HG03342 (cell line): Measurements from ENCODE around the gene USP5.
A peak's percentile ranks its signal among the peaks of the same experiment; 100 is the strongest.

ENCODE experiments used
- ATAC-seq: cut with Tn5 transposase; IDR thresholded peaks from one replicate; pipeline ENCODE4 v1.9.1; 2021; ENCODE audit warnings: mild to moderate bottlenecking, moderate library complexity; ENCODE audit not compliant: unreplicated experiment

The USP5 gene

DNA sequence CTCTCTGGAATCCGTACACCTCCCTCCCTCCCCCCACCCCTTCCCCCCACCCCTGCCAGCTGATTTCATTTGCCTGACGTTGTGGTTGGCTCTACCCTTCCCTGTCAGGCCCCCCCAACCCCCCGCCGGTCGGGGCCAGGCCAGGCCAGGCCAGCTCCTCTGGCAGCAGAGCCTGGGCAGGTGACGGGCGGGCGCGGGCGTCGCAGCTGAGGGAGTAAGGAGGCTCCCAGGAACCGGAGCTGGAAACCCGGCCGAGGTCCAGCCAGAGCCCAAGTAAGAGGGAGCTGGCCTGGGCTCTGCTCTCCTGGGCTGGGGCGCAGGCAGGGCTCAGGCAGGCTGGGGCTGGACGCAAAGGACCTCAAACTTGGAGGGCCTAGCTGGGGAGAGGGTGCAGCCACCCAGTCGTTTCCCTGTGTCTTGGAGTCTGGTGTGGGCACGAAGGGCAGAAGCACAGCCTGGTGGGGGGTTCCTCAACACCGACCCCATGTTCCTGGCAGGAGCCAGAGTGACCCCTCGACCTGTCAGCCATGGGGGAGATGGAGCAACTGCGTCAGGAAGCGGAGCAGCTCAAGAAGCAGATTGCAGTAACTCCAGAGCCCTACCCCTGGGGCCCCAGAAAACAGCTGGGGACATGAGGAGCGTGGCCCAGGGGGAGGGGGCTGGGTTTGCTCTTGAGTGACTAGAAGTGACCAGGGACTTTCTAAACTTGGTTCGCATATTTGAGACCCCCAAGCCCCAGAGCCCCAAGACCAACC, 11.0 kb upstream of the USP5 start, which contains the start of gene GNB3:
Gene GNB3 (plus strand): TSS at position 165 of the 755 bp plus-strand sequence. CDS start 363 bp downstream, at position 528.
- ATAC-seq: no peak

DNA sequence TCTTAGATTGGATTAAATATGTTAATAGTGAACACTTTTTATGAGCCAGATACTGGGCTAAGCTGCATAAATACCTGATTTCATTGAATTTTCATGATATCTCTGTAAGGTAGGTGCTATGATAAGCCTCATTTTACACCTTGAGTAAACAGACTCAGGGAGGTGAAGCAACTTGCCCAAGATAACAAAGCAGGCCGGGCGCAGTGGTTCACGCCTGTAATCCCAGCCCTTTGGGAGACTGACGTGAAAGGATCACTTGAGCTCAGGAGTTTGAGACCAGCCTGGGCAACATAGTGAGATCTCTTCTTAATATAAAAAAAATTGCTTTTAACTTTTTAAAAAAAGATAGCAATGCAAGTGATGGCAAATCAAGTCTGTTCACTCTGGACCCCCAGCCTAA, 9.9 kb upstream of the USP5 start:
- ATAC-seq: no peak

DNA sequence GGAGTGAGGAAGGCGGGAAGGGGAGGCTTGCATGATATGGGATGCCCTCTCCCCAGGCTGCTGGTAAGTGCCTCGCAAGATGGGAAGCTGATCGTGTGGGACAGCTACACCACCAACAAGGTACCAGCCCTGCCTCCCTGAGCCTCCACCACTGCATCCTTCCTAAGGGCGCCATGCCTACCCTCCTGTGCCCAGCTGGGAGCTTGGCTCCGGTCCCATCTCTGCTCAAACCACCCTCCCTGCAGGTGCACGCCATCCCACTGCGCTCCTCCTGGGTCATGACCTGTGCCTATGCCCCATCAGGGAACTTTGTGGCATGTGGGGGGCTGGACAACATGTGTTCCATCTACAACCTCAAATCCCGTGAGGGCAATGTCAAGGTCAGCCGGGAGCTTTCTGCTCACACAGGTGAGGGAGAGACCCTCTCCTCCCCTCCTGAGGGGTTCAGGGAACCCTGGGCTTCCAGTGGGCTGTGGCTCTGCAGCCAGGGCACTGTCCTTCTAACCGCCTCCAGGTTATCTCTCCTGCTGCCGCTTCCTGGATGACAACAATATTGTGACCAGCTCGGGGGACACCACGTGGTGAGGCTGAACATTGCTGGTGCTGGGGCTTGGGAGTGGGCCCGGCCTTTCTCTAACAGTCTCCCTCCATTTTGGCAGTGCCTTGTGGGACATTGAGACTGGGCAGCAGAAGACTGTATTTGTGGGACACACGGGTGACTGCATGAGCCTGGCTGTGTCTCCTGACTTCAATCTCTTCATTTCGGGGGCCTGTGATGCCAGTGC, 8.6 kb upstream of the USP5 start:
- ATAC-seq: no peak

DNA sequence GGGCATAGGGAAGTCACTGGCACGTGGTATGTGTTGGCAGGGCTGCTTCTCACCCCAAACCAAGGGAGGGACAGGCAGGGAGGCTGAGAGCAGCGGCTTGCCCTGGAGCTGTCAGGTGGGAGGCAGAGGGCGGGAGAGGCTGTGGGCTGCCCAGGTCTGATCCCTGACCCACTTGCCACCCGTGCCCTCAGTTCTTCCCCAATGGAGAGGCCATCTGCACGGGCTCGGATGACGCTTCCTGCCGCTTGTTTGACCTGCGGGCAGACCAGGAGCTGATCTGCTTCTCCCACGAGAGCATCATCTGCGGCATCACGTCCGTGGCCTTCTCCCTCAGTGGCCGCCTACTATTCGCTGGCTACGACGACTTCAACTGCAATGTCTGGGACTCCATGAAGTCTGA, 6.6 kb upstream of the USP5 start:
- no peak for ATAC-seq

DNA sequence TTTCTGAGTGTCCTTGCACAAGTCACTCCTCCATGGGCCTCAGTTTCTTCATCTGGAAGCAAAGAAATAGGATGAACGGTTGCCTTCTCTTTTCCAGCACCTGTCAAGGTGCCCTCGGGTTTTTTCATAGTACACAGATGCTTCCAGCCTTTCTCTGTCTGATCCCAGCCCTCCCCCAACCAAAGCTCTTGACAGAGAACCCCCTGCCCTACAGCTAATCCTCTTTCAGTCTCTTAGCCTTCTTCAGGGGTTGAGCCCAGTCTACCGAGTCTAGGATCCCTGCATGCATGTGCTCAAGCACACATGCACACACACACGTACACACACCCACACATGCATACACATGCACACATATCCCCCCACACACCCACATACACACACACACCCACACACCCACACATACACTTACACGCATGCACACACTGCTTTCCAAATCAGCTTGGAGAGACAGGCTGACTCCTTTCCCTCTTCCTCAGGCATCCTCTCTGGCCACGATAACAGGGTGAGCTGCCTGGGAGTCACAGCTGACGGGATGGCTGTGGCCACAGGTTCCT, 5.6 kb upstream of the USP5 start:
- no peak for ATAC-seq

DNA sequence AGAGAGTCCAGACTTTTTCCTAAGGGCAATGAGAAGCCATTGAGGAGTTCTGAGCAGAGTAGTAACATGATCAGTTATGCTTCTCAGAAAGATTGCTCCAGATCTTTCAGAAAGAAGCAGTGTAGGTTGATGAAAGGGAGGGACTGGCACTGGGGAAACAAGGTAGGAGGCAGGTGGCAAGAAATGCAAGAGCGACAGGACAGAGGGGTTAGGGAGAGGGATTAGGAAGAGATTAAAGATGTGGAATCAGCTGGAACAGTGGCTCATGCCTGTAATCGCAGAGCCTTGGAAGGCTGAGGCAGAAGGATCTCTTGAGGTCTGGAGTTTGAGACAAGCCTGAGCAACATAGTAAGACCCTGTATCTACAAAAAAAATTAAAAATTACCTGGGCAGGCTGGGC, 4.3 kb upstream of the USP5 start:
- ATAC-seq: no peak

DNA sequence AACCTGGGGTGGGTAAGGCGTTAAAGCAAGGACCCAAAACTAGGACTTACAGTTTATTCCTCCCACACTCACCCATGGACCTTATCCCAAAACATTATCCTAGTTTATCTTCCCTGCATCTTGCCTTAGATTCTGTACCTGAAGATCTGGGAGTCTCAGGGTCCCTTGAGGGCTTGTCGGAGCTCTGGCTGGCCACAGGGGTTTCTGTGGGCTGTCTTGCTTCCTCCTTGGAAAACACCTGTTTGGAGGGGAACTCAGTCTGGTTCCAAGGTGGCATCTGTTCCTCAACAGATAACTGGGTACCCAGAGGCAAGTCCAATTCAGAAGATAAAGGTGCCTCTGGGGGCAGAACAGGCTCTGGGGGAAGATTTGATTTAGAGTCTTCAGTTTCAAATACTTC, 2.5 kb upstream of the USP5 start:
- ATAC-seq: no peak

DNA sequence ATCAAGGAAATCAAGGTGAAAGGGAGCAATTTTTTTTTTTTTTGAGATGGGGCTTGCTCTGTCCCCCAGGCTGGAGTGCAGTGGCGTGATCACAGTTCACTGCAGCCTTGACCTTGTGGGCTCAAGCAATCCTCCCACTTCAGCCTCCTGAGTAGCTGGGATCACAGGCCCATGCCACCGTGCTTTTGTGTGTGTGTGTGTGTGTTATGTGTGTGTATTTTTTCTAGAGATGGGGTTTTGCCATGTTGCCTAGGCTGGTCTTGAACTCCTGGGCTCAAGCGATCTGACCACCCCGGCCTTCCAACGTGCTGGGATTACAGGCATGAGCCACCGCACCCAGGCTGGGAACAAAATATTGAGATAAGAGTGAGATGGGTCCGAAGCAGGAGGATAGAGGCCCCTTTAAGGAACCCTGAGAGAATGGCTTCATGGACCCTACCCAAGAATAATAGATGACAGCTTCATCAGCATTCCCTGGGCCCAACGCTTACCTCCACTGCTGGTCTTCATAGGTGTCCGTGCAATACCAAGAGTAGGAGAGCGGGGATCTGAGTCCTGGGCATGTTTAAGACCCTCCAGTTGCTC, 1.9 kb upstream of the USP5 start:
- no peak for ATAC-seq

DNA sequence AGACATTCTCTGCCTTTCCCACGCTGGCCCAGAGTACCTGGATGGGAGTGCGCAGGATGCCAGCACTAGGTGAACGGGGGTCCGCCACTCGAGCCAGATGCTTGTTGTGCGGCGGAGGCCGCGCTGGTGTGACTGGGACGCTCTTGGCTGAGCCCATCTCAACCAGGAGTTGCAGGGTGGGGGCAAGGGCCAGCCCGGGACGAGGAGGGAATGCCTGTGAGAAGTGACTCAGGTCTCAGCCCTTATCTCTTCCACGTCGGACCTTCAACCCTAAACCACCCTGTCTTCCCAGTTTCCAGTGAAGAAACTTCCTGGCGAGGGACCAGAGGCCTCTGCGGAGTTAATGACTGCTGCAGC, 1.2 kb upstream of the USP5 start:
- no peak for ATAC-seq

DNA sequence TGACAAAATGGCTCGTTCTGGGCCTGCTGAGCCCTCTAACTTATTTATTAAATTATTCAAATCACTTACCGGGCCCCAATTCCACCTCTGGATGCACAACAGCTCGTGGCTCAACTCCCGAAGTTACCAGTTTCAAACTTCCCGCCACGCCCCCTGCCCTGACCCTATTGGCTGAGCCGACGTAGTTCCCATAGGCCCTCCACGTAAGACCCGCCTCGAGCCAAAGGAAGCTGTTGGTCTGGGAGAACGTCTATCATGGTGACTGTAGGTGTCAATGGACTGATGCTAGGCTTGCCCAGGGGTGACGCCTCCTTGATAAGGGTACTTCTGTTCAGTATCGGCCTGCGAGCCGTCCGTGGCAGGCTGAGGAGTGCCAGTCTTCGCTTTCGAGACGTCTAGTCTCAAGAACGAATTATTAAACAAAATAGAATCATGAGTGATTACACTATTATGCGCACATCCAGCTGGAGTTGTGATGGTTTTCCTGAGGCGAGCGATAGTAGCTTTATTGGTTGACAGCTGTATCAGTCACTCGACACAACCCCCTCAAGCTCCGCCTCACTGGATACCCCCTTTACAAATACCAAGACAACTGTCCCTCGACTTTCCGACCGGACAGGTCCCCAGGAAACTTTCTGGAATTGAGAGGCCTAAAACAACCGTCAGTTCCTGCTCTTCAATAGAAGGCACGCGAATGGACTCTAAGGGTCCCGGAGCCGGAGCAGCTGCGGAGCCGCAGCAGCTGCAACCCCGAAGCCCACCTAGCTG, 613 bp upstream of the USP5 start, which contains the start of gene CDCA3:
Gene CDCA3 (minus strand): TSS at position 134 of the 768 bp plus-strand sequence. CDS start 334 bp downstream, outside the sequence.
- peak; percentile 51 for ATAC-seq

DNA sequence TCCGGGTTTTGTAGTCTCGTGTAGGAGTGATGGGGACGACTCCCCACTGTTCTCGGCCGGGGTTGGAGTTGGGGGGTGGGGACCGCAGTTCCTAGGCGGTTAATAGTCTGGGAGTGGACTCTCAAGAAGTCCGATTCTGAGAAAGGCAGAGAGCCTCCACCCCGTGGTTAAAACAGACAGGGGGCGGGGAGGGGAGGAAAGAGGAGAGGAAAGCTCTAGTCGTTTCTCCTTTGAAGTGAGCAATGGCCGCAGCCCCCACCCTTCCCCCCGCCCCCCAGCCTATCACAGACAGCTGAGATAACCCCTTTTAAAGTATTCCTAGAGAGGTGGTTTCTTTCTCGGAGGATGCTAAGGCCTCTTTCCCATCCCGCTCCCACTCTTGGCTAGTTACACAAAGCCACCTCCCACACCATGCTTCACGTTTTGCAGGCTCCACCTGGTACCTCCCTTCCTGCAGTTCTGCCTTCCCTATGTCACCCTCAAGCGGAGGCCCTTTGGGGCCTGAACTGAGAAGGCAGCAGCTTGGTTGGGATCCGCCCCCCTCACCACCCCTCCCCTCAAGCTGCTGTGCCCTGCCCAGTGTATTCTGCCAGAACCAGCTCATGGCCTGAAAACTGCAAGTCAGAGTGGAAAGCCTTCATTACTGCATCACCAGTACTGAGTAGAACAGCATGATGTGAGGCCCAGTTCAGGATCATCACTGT, 853 bp downstream of the USP5 start:
- no peak for ATAC-seq

DNA sequence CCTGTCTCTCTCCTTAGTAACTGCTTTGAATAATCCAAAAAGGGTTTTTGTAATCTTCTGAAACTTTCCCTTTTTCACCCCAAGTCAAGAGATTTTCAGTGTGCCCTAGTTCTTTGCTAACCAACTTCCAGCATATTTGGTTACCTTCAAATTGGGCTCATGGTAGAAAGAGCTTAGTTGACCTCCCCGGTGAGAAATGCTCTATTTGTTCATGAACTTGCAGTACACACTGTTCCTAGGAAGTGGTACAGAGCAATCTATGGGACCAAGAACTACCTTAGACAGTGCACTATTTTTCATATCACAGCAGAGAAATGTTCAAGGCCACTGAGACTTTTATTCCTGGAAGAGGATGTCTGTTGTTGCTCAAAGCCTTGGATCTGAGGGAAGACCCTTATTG, 1.7 kb downstream of the USP5 start:
- no peak for ATAC-seq

DNA sequence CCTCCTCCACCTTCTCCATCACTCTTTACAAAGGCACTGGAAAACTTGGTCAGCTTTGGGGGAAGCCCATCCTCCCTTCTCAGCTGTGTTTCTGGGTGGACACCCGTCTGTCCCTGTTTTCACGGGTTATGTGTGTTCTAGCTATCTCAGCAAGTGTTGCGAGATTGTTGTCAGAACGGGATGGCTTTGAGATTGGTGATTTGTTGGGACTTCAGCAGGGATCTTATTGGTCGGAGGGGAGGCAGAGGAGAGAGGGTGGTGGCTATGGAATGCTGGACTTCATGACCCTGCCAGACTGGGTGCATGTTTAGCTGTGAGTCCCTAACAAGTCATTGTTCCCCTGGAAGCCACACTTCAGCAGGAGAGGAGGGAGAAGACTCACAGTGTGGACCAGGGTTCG, 2.1 kb downstream of the USP5 start:
- no peak for ATAC-seq

DNA sequence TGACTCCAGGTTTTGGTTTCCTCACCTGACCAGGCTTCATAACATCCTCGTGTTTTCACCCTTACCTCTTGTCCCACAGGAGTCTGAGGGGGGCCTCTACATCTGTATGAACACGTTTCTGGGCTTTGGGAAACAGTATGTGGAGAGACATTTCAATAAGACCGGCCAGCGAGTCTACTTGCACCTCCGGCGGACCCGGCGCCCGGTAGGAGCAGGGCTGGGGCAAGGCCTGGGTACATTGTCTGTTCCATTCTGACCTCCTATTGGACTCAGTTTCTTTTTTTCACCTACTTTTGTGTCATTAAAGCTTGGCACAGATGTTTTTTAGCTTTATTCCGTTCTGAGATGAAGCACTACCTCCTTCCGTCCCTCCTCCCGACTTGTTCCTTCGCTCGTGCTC, 3.4 kb downstream of the USP5 start:
- no peak for ATAC-seq

DNA sequence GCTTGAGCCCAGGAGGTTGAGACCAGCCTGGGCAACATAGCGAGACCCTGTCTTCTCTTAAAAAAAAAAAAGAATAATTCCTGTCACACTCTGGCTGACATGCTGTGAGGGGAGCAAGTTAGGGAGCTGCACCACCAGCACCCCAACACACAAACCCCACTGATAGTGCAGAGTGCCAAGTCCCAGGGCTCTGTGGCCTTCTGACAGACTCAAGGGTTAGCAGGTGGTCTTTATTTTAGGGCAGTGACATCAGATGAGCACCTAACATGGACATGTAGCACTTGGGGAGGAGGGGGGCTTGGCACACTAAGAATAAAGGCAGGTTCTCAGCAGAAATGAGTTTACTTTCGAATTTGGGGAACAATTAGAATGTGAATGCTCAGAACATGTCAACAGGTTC, 6.8 kb downstream of the USP5 start:
- ATAC-seq: no peak

DNA sequence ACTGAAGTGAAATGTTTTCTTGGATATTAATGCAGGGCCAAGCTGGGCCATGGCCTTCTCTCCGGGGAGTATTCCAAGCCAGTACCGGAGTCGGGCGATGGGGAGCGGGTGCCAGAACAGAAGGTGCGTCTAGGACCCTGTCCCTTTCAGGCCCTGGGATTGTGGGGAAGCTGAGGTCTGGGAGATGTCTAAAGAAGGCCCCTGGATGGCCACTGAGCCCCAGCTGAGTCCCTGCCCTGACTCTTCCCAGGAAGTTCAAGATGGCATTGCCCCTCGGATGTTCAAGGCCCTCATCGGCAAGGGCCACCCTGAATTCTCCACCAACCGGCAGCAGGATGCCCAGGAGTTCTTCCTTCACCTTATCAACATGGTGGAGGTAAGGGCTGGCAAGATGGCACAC, 8.2 kb downstream of the USP5 start:
- no peak for ATAC-seq

DNA sequence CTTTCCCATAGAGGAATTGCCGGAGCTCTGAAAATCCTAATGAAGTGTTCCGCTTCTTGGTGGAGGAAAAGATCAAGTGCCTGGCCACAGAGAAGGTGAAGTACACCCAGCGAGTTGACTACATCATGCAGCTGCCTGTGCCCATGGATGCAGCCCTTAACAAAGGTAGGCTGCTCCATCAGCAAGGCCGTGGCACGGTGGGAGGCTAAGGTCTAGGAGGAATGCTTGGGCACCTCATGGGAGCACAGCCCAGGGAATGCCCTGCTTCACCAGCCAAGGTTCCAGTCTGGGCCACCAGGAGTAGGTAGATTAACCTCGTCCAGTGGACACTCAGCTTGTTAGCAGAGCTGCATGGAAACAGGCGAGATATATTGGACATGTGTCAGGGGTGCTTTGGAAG, 9.0 kb downstream of the USP5 start:
- ATAC-seq: no peak

DNA sequence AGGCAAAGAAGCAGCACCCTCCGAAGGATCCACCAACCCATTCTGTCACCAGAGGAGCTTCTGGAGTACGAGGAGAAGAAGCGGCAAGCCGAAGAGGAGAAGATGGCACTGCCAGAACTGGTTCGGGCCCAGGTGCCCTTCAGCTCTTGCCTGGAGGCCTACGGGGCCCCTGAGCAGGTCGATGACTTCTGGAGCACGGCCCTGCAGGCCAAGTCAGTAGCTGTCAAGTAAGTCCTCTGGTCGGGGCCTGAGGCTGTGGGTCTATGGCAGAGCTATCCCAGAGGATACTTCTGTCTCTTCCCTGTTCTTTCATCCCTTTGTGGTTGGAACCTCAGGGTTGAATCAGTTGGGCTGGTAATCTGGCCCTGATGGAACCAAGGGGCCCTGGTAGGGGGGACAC, 9.4 kb downstream of the USP5 start:
- no peak for ATAC-seq

DNA sequence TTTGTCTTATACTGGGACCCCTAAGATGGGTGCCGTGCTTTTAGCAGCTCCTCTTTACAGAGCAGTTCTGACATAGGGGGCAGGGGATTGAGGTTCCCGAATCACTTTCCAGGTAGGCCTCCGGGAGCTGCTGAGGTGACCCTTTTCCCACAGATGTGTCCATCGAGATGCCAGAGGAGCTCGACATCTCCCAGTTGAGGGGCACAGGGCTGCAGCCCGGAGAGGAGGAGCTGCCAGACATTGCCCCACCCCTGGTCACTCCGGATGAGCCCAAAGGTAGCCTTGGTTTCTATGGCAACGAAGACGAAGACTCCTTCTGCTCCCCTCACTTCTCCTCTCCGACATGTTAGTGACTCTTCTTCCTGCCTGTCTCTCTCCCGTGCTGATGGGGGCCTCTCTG, 11.1 kb downstream of the USP5 start:
- no peak for ATAC-seq

DNA sequence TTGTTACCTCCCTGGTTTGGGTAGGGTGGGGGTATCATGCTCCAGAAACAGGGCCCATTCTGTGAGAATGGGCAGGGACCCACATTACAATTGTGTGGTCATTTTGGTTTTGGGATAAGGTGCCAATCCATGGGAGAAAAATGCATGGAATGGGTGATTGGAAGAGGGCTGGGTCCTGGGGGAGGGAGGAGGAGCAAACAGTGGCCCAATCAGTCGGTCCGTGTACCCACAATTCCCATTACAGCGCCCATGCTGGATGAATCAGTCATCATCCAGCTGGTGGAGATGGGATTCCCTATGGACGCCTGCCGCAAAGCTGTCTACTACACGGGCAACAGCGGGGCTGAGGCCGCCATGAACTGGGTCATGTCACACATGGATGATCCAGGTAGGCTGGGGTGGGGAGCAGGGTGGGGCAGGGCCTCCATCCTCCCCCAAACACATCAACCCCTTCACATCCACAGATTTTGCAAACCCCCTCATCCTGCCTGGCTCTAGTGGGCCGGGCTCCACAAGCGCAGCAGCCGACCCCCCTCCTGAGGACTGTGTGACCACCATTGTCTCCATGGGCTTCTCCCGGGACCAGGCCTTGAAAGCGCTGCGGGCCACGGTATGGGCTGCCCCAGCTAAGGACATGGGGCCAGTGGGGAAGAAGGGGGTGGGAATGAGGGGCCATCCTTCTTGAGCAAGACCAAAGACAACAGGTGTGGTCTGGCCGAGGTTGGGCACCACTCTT, 11.8 kb downstream of the USP5 start:
- ATAC-seq: no peak
